Glutamatergic neuron (in vitro differentiated cells): Measurements from ENCODE around the gene SOWAHB. TPM values are rescaled to one million over a fixed set of nuclear protein-coding genes. Genes with fewer than 3 reads are reported as not detected.
A peak's percentile ranks its signal among the peaks of the same experiment; 100 is the strongest.

Experiments
- DNase-seq: peaks from one replicate; pipeline ENCODE4 v3.0.0; 2022
- H3K27ac Mint-ChIP-seq: one replicate; pipeline ENCODE4 v1.8.0; 2020; ENCODE audit warnings: mild to moderate bottlenecking, mixed read lengths, inconsistent platforms; ENCODE audit not compliant: unreplicated experiment
- H3K27me3 Mint-ChIP-seq: one replicate; pipeline ENCODE4 v1.8.0; 2020; ENCODE audit warnings: mild to moderate bottlenecking, moderate library complexity, mixed read lengths, inconsistent platforms; ENCODE audit not compliant: unreplicated experiment
- H3K36me3 Mint-ChIP-seq: one replicate; pipeline ENCODE4 v1.8.0; 2020; ENCODE audit warnings: mild to moderate bottlenecking, mixed read lengths, inconsistent platforms; ENCODE audit not compliant: unreplicated experiment
- H3K4me1 Mint-ChIP-seq: one replicate; pipeline ENCODE4 v1.8.0; 2020; ENCODE audit warnings: mild to moderate bottlenecking, low read depth, mixed read lengths, inconsistent platforms; ENCODE audit not compliant: unreplicated experiment
- H3K4me3 Mint-ChIP-seq: one replicate; pipeline ENCODE4 v1.8.0; 2020; ENCODE audit warnings: mild to moderate bottlenecking, mixed read lengths, inconsistent platforms; ENCODE audit not compliant: unreplicated experiment
- H3K9me3 Mint-ChIP-seq: one replicate; pipeline ENCODE4 v1.8.0; 2020; ENCODE audit warnings: mild to moderate bottlenecking, moderate library complexity, mixed read lengths, inconsistent platforms; ENCODE audit not compliant: unreplicated experiment
- CTCF ChIP-seq: fragments of 200-600 bp; sonication (generic); IDR thresholded peaks from one replicate; pipeline ENCODE4 v1.5.0; 2021; ENCODE audit not compliant: partially characterized antibody, unreplicated experiment
- total RNA-seq: library from RNA; stranded (reverse); fragmentation: NEBNext Ultra II Directional; extraction: Animal tissue kit (Norgen Biotek cat#: 25700); gene quantifications from one replicate; pipeline ENCODE4 v1.2.1, GENCODE V29; 2021; ENCODE audit not compliant: unreplicated experiment

SOWAHB gene
- total RNA-seq, 1 donor from 2014 or later = 0.17 TPM

- Mint-ChIP-seq H3K27me3 (no peaks in the 10 kb centered on the region), H3K4me3 (no peak overlapping the region), H3K27ac (no peak overlapping the region), H3K36me3 (no peaks in the 10 kb centered on the region), H3K9me3 (no peaks in the 10 kb centered on the region), H3K4me1 (peaks cover 13% of the 10 kb centered on the region)
- no peak for TF ChIP-seq CTCF
- DNase-seq = no peak
Measured at GRCh38 chr4:76856243-76857073, 41.5 kb downstream of the SOWAHB start.

- Mint-ChIP-seq H3K27ac (peak overlapping the region; percentile 20), H3K4me3 (no peak overlapping the region), H3K9me3 (no peaks in the 10 kb centered on the region), H3K4me1 (peaks cover 13% of the 10 kb centered on the region), H3K36me3 (no peaks in the 10 kb centered on the region), H3K27me3 (no peaks in the 10 kb centered on the region)
- TF ChIP-seq CTCF = no peak
- DNase-seq = no peak
Measured at GRCh38 chr4:76854858-76855257, 43.1 kb downstream of the SOWAHB start.

GRCh38 chr4:76851375-76851774 lies 46.6 kb downstream of the SOWAHB start:
- no peak overlapping the region for H3K4me3 Mint-ChIP-seq
- TF ChIP-seq CTCF = no peak
- H3K27me3 Mint-ChIP-seq = no peaks in the 10 kb centered on the region
- no peaks in the 10 kb centered on the region for H3K9me3 Mint-ChIP-seq
- H3K36me3 Mint-ChIP-seq = peaks cover 4% of the 10 kb centered on the region
- DNase-seq = no peak
- no peak overlapping the region for H3K27ac Mint-ChIP-seq
- no peaks in the 10 kb centered on the region for H3K4me1 Mint-ChIP-seq

GRCh38 chr4:76850010-76850441 lies 47.9 kb downstream of the SOWAHB start:
- Mint-ChIP-seq H3K9me3 (no peaks in the 10 kb centered on the region), H3K27me3 (no peaks in the 10 kb centered on the region), H3K27ac (no peak overlapping the region), H3K4me3 (no peak overlapping the region), H3K36me3 (peaks cover 4% of the 10 kb centered on the region), H3K4me1 (no peaks in the 10 kb centered on the region)
- no peak for DNase-seq
- TF ChIP-seq CTCF = no peak

Other genes starting within 250 kb of the SOWAHB start
- gene SEPTIN11, start 51.6 kb upstream of the SOWAHB start, total RNA-seq = 422 TPM
- 600 TPM for gene CCNI, start 177.8 kb upstream of the SOWAHB start, total RNA-seq